UCSD-AML1 (cell line): ENCODE results near the gene NGF.

Experiments used
- DNase-seq: peaks from one replicate; lab custom pipeline; 2025; ENCODE audit not compliant: unreplicated experiment; lab: John Stamatoyannopoulos, UW

Gene NGF

DNA sequence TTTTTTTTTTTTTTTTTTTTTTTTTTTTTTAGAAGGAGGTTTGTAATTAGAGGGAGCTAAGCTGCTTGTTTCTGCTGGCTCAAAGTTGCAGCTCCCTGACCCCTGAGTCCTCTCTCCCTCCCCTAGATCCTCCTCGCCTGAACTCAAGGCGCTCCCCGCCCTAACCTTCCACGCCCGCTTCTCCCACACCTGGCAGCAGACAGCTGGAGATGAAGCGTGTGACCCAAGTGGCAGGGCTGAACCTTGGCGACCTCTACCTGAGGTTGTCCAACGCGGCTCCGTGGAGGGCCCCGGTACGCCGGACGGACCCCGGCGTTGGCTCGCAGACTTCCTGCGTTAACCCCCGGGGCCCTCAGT, 795 bp downstream of the NGF start:
- no peak for DNase-seq

DNA sequence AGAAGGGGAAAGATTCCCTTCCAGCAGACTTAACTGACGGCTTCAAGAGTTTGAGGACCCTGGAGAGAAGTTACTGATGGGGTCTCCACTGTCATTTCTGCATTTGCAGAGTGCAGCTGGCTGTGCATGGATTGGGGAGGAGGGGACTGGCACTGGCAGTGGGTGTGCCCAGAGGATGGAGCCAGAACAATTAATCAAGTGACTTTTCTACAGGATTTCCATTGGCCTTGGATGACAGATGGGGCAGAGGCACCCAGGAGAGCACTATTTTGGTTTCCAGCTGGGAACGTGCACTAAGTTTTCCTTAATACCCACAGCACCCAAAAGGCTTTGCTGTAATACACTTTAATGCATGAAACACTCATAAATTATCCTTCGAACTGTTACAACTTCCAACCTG, 1.3 kb downstream of the NGF start:
- no peak for DNase-seq

DNA sequence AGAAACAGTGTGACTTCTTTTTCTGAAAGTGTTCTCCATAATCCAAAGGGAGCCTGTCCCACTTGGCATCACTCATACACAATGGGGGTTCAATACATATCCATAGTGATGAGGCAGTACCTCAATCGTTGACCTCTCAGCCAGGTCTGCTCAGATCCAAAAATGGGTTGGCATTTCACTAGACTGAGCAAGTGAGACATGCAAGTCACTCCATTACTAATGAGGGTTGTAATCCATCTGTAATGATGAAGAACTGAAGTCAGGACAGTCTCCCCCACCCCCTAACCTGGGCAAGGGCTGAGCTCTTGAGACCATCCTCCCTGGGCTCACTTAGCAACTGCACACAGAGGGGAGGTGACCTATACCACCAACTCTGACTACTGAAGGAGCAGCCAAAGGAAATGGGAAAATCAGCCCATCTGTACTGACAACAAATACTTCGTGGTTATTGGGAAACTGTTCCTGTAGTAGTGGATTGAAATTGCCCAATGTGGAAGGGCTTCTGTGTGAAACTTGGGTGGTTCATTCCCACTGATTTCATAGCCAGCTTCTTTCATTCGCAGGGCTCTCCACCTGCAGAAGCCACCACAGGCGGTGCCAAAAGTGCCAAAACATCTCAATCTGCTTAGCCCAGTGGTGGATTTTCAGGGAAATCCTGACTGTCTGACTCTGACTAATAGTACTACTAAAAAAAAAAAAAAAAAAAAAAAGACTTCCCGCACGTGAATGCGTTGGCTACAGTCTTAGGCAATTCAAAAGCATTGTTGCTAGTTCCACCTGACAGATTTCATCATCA, 5.0 kb downstream of the NGF start:
- DNase-seq = no peak

DNA sequence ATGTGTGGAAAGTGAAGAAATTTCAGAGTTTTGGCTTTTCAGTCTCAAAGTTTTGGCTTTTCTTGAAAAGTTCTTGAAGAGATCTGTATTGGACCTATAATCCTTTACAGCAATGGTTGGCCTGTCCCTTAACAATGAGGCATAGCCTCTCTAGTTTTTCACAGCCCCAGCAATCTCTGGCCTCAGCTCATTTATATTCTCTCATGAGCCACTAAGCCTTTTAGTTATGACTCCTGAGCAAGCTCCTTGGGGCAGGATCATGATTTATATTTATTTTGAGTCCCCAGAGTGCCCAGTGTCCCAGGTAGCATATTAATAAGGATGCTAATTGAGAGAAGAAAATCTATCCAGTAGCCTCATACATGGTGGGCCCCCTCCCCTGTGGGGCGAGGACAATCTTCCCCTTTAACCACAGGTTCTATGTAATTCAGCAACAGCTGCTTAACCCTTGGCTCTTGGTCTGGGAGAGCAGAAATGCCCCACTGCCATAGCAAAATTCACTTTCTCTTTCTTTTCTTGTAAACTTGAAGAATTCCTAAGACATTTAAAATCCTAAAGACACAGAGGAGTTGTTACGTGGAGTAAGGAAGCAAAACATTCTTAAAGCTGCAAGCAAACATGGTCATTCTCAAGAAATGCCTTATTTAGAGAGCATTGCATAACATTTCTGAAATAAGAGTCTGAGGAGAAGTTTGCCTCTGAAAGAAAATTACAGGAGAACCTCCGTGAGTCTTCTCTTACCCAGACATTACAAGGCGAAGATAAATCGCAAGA, 6.3 kb downstream of the NGF start:
- no peak for DNase-seq

DNA sequence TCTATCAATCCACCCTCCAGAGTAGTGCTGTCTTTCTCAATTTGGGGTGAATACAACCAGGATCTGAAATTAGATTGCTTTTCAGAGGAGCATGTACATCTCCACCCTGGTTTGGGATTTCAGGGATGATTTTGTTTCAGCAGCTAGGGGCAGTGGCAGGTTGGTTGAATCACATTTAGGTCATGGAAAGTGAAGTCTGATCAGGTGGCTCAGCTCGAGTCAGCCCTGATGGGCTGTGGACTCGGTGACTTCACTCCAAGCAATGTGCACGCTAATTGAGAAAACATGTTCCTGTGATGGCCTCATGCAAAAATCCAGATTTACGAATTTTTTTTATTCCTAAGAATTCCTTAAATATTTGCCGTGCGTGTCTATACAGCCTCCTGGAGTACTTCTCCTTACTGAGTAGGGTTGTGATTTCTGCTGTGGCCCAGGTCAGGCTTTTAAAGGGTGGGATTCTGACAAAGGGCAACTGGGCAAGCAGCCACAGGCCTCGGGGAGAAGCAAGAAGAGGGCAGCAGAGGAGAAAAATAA, 7.5 kb downstream of the NGF start:
- DNase-seq = no peak

DNA sequence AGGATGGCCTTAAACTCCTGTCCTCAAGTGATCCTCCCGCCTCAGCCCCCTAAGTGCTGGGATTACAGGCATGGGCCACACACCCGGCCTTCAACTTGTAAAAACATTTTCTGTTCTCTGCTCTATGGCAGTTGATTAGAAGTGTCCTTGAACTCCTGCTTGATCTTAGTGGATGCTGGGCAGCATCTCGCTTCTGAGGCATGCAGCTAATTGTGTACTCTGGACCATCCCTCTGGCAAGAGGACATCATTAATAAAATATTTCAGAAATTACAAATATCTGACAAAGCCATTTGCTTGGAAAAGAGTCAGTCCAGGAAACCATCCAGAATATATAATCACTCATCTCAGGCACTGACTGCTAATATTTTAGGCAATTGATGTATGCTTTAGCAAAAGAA, 8.1 kb downstream of the NGF start:
- no peak for DNase-seq

DNA sequence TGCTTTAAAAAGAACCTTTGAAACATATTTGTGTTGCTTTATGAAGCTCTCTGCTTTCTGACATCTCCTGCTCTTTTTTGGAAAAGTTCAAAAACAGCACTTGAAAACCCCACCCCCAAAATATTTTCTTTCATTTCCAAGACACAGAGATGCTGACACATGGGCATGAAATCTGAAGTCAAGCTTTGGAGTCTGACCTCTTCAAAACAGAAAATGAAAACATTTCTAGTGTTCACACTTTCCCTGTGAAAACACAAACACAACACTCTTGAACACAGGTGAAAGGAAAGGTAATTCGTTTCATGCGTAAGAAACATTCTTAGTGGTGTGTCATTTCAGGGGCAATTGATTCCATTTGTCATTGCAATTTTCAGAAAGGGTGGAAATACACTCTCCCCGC, 10.8 kb downstream of the NGF start:
- DNase-seq = no peak

DNA sequence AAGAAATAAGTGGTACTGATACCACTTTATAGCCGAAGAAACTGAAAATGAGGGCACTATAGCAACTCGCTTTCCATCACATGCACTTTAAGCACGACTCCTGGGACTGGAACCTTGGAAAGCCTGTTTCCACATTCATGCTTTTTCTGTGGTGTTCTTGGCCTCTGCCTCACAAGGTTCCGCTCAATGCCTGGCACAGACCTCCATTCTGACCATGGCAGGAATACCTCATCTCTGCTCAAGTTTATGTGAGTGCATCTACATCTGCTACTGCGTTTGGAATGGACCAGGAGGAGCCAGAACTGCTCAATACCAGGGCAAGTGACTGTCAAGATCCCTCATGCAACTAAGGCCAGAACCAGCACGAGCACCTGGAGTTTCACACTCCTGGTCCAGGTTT, 11.6 kb downstream of the NGF start:
- no peak for DNase-seq

DNA sequence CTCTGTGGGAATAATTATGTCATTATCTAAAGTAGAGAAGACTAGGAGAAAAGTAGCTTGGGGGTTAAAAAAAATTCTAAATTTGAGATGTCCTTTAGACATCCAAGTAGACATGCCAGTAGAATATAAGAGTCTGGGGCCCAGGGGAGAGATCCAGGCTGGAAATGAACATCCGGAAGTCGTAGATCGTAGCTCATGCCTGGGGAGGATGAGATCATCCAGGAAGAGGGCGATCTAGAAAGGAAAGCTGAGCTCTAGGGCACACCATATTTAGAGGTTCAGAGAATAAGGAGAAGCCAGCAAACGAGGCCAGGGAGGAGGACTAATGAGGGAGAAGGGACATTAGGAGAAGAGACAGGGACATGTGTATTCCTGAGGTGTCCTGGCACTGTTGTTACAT, 12.2 kb downstream of the NGF start:
- DNase-seq = no peak

DNA sequence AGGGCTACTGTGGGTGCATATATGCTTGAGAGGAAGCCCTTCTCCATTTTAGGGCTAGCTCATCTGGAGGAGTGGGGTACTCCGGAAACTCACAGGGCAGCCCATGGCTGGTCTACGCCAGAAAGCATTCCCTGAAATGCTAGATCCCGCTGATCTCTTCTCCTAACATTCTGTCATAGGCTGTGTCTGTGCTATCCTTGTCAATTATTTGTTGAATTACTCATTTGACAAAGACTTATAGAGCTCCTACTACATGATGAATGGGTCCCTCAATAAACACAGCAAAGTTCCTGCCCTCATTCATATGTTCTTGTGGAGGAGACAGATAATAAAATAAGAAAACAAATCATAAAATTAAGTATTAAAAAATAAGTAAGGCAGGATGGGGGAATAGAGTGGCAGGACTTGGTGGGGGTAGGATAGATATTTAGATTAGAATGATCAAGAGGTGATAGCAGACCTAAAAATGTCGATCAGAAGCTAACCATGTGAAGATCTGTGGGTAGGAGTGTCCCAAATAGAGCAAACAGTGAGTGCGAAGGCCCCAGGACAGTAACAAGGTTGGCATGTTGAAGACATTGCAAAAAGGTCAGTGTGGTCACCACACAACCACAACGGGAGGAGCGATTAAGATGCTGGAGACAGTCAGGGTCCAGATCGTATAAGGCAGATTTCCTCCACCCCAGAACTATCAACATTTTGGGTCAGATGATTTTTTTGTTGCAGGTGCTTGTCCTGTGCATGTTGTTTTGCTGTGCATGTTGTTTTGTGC, 13.2 kb downstream of the NGF start:
- DNase-seq = no peak

DNA sequence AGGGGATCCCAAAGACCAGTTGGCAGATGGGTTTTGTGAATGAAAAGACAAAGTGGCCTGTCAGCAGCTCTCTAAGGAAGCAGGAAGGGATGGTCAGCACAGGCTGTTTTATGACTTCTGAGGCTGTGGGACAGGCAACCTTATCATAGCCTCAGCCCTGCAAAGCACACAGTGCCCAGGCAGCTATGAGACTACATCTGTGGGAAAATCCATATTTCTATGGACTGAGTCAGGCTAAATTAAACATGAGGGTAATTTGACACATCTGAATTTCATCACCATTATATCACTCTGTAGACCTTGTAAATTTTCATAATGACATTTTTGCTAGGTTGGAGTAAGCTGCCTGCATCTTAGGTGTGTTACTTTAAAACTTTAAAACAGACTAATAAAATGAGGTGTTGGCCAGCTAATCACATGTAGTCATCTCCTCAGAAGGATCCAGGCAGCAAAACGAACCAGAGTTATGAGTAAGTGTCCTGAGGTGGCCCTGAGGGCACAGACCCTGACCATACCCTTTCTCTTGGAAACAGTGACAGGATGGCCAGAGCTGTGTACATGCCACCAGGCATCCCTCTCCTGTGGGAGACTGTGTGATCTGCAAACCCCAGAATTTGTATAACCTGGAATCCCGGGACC, 14.6 kb downstream of the NGF start:
- DNase-seq = no peak

DNA sequence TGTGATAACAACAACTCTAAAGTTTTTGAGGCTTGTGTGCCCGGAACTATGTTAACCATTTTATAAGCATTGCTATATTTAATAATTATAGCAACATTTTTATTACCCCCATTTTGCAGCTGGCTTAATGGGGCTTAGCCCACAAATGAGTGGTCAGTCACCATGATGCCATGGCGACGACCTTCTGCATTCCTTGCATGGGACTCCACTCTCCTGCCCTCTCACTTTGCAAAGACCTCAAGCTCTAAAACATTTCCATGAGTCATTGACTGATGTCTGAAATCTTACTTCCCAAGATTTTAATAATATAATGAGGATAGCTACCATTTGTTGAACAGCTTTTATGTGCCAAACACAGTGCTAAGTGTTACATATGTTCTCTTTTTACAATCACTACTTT, 15.4 kb downstream of the NGF start:
- no peak for DNase-seq

DNA sequence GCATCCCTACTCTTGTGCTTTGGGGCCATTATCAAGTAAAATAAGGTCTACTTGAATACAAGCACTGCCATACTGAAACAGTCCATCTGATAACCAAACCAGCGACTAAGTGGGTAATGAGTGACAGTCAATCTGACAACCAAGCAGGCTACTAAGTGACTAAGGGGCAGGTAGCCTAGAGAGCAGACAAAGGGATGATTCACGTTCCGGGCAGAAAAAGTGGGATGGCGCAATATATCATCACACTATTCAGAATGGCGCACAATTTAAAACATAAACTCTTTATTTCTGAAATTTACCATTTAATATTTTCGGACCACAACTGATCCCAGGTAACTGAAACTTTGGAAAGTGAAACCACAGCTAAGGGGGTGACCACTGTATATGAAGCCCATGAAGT, 17.7 kb downstream of the NGF start:
- DNase-seq = no peak

DNA sequence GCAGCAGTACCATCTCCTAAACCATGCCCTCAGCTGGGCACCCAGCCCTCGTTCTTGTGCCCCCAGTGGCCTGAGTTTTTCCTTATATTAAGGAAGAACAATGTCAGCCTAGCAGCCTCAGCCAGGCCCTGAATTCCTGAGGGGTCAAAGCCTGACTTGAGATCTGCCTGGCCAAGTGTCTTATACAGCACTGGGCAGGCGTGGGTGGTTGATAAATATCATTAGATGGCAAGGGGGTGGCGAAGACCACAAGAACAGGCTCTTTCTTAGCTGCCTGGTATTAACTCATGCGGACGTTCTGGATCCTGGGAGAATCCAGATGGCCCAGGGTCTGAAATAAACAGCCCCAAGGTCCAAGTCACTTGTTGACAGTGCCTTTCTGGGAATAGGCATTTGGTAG, 18.3 kb downstream of the NGF start:
- no peak for DNase-seq

DNA sequence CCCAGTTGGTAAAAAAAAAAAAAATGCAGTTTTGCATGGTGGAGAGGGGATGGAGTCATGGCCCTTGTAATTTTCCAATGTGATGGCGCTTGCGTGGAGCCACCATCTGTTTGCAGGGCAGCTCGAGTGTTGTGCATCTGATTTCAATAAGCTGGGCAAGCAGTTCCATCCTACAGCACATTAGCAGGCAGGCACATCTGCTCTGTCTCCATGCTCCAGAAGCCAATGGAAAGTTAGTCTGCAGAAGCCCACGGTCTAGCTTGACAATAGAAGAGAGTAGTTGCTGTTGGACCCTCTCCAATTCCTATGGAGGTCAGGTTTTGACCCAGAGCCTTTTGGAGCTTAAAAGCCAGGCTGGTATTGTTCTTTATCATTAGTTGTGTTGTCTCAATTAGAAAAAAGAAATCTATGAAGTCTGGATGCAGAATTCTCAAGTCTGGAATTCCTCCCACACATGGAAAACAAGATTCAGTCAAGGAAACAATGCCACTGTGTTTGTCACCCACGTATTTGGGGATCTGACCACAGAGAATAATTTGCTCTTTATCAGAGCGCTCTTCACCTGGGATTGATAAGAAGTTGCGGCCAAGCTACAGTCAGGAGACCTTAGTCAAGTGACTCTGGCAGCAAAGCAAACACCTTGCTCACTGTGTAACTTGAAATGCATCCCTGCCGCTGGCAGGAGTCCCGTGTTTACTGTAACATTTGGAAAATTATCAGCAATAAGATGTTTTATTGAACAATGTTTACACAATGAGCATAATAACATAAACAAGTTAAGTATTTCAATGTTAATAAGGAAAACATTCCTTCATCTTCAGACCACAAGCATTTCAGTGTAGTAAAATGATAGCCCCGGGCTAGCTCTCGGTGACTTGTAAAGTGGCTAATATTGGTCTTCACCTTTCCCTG, 20.7 kb downstream of the NGF start:
- no peak for DNase-seq

DNA sequence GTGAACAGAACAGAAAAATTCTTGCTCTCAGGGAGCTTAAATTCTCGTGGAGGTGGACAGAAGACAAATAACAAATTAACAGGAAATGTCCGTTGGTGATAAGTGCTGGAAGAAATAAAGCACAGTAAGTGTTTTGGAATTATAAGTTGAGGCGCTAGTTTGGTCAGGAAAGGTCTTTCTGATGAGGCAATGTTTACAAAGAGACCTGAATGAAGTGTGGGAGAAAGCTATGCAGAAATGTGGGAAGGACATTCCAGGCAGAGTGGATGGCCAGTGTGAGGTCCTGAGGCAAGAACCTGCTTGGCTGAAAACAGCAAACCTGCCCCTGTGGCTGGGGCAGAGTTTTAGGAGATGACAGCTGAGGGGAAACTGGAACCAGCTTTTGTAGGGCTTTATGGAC, 23.3 kb downstream of the NGF start:
- DNase-seq = no peak

DNA sequence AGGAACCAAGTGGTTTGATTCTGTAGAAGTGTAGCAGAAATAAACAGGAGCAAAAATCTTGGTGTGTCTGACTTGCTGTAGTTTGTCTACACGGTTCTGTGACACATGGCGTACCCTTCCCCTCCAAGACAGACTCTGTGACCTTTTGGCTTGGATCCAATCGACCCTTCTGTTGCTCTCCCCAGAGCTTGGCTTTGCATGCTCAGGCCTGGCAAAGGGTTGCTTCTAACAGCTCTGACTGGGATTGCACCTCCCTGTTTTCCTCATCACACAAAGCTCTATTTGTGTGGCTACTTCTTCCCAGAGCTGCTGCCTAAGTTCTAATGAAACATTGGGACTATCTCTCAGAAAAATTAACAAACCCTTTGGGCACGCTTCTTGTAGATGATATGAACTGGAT, 24.0 kb downstream of the NGF start:
- no peak for DNase-seq

DNA sequence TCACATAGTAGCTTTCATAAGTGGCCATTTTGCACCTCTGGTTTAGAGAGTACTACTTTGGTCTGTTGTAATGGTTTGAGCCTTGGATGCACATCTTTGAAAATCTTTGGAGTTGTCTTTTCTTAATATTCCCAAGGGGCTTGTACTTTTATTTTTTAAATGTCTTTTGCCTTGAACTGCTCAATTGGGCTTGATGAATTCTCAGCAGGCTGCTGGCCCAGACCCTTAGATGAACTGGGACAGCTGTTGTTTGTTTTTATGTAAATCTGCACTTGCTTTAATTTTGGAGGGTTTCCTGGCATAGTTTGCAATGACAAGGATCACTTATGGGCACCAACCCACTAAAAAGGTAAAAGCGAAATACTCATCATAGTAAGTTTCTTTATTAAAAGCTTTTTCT, 24.9 kb downstream of the NGF start:
- DNase-seq = no peak

DNA sequence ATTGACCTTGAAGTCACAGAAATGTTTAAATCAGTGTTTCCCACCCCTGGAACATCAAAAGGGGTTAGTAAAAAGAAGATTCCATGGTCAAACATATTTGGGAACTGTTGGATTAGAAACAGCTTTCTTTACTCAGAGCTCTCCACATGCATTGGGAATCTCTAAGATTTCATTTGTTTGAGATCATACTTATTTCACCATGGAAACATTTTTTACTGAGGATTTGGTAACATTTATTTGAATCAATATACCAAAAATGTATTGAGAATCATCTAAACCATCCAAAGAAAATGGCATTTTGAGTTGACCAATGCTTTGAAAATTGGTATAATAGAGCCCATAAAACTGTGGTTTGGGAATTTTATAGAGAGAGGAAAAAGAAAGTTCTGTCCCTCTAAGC, 25.3 kb downstream of the NGF start:
- DNase-seq = no peak

DNA sequence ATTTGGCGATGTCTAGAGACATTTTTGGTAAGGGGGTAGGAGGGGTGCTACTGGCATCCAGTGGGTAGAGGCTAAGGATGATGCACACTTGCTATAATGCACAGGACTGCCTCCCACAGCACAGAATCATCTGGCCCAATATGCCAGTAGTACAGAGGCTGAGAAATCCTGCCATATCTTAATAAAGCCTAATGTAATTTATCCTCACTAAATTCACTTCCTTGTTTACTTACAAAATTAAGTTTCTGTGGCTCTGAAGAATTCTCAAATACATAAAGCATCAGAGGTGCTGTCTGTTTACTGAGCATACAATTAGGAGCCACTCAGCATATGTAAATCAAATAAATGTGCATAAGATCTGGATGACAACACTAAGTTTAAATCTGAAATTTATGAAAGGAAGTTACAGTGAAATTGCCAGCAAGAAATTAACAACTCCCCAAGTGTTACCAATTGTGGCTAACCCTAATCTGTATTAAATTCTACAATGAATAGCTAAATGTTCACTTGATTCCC, 26.5 kb downstream of the NGF start:
- no peak for DNase-seq
